HG03432 (cell line): ENCODE results near the gene ABLIM2.

Experiments used
- ATAC-seq: cut with Tn5 transposase; IDR thresholded peaks from one replicate; pipeline ENCODE4 v1.9.1; 2021; ENCODE audit warnings: mild to moderate bottlenecking, moderate library complexity; ENCODE audit not compliant: unreplicated experiment

The ABLIM2 gene

GRCh38 chr4:7968262-7968896 is 190.2 kb downstream of the ABLIM2 start:
- no peak for ATAC-seq

GRCh38 chr4:7967501-7968261 is 190.9 kb downstream of the ABLIM2 start:
- ATAC-seq = no peak

GRCh38 chr4:7967063-7967440 is 191.6 kb downstream of the ABLIM2 start:
- no peak for ATAC-seq

GRCh38 chr4:7966281-7967062 is 192.1 kb downstream of the ABLIM2 start:
- no peak for ATAC-seq

GRCh38 chr4:7964890-7965662 is 193.5 kb downstream of the ABLIM2 start:
- no peak for ATAC-seq

GRCh38 chr4:7964459-7964858 is 194.2 kb downstream of the ABLIM2 start:
- no peak for ATAC-seq

GRCh38 chr4:7963691-7964090 is 194.9 kb downstream of the ABLIM2 start:
- ATAC-seq = no peak

GRCh38 chr4:7962609-7963508 is 195.8 kb downstream of the ABLIM2 start:
- no peak for ATAC-seq

GRCh38 chr4:7960790-7961655 is 197.6 kb downstream of the ABLIM2 start:
- ATAC-seq = peak; percentile 56

GRCh38 chr4:7960017-7960789 is 198.4 kb downstream of the ABLIM2 start:
- no peak for ATAC-seq

- no peak for ATAC-seq
These were observed 199.5 kb downstream of the ABLIM2 start for GRCh38 chr4:7959078-7959477.

GRCh38 chr4:7956934-7957656 is 201.5 kb downstream of the ABLIM2 start:
- no peak for ATAC-seq

GRCh38 chr4:7956270-7956808 is 202.3 kb downstream of the ABLIM2 start:
- no peak for ATAC-seq

- no peak for ATAC-seq
These were observed 203.2 kb downstream of the ABLIM2 start for GRCh38 chr4:7955393-7955792.

- ATAC-seq = no peak
These were observed 206.0 kb downstream of the ABLIM2 start for GRCh38 chr4:7952615-7953014.

- no peak for ATAC-seq
These were observed 208.1 kb downstream of the ABLIM2 start for GRCh38 chr4:7950301-7951092.

GRCh38 chr4:7949759-7950158 is 208.9 kb downstream of the ABLIM2 start:
- no peak for ATAC-seq
